Adrenal gland (tissue), 5 donors: ENCODE data around the gene BMPR1B.

Experiments
- CTCF ChIP-seq, 6 experiments: fragments of 450-650 bp in 4 of 6; fragments of 200-600 bp in 2 of 6; sonication (generic) in 1 of 6; IDR thresholded peaks; 1 replicate in 5 of 6; 2 replicates in 1 of 6; pipeline versions ENCODE4 v1.5.1 to v1.8.0; 2016 to 2021; ENCODE audit warnings: antibody characterized with exemption in 6 of 6, mild to moderate bottlenecking in 2 of 6, moderate library complexity in 1 of 6
- POLR2A ChIP-seq, 2 donors: fragments of 450-650 bp; IDR thresholded peaks; one replicate each; pipeline ENCODE4 v1.6.1; 2017; ENCODE audit warnings: antibody characterized with exemption in 2 of 2, mild to moderate bottlenecking in 2 of 2, moderate library complexity in 1 of 2
- donor health status: DM: no; HTN: no; CAD: no.

- TF ChIP-seq CTCF (IDR thresholded peaks at IDR 0.05) = no peak
- no peak for TF ChIP-seq POLR2A (IDR thresholded peaks at IDR 0.05)
Measured at GRCh38 chr4:94828882-94829281, 71.1 kb downstream of the BMPR1B start.
